Liver (tissue), 9 donors: ENCODE data around the gene DCT. TPM values are rescaled to one million over a fixed set of nuclear protein-coding genes. Genes with fewer than 3 reads are reported as not detected.

Experiments
- DNase-seq: peaks from one replicate; pipeline ENCODE4 v3.0.0-alpha.2; 2017; ENCODE audit warnings: low spot score
- H3K27ac ChIP-seq, 2 donors: one replicate each; pipeline ENCODE4 v1.7.0; 2013; ENCODE audit warnings: inconsistent platforms in 2 of 2, low read length in 2 of 2, control low read depth in 1 of 2, low read depth in 1 of 2, mild to moderate bottlenecking in 1 of 2
- H3K27me3 ChIP-seq, 4 donors: one replicate each; pipeline versions ENCODE4 v1.6.1 to v1.7.0; 2013; ENCODE audit warnings: low read length in 3 of 4, inconsistent platforms in 1 of 4, mild to moderate bottlenecking in 1 of 4, moderate library complexity in 1 of 4; ENCODE audit not compliant: control insufficient read depth in 4 of 4, insufficient read depth in 4 of 4
- H3K36me3 ChIP-seq, 4 donors: one replicate each; pipeline versions ENCODE4 v1.6.1 to v1.7.0; 2013; ENCODE audit warnings: low read length in 3 of 4, mild to moderate bottlenecking in 3 of 4, low read depth in 1 of 4, moderate library complexity in 1 of 4; ENCODE audit not compliant: control insufficient read depth in 4 of 4, insufficient read depth in 3 of 4
- H3K4me1 ChIP-seq, 4 donors: one replicate each; pipeline versions ENCODE4 v1.6.1 to v1.7.0; 2013; ENCODE audit warnings: low read length in 3 of 4, mild to moderate bottlenecking in 3 of 4, moderate library complexity in 1 of 4; ENCODE audit not compliant: control insufficient read depth in 4 of 4, insufficient read depth in 4 of 4
- H3K4me3 ChIP-seq, 3 donors: one replicate each; pipeline versions ENCODE4 v1.6.1 to v1.7.0; 2013; ENCODE audit warnings: low read length in 3 of 3, control low read depth in 1 of 3, low read depth in 1 of 3, mild to moderate bottlenecking in 1 of 3
- H3K9ac ChIP-seq, 2 donors: one replicate each; pipeline ENCODE4 v1.7.0; 2013; ENCODE audit warnings: low read length in 2 of 2, mild to moderate bottlenecking in 2 of 2, moderate library complexity in 2 of 2, control low read depth in 1 of 2, low read depth in 1 of 2
- H3K9me3 ChIP-seq, 4 donors: one replicate each; pipeline versions ENCODE4 v1.6.1 to v1.7.0; 2013; ENCODE audit warnings: low read length in 3 of 4; ENCODE audit not compliant: control insufficient read depth in 4 of 4
- EGR1 ChIP-seq, 2 donors: IDR thresholded peaks; 2 replicates each; pipeline ENCODE4 v1.6.1; 2016 to 2018; ENCODE audit warnings: antibody characterized with exemption in 2 of 2, low read depth in 2 of 2
- FOXA1 ChIP-seq: IDR thresholded peaks from 2 replicates; pipeline ENCODE4 v1.6.1; 2016; ENCODE audit warnings: antibody characterized with exemption
- FOXA2 ChIP-seq: IDR thresholded peaks from 2 replicates; pipeline ENCODE4 v1.6.1; 2016; ENCODE audit warnings: antibody characterized with exemption
- GABPA ChIP-seq, 2 donors: IDR thresholded peaks in 1 of 2; conservative IDR thresholded peaks in 1 of 2; 2 replicates each; pipeline ENCODE4 v1.6.1; 2016; ENCODE audit warnings: antibody characterized with exemption in 2 of 2, mild to moderate bottlenecking in 1 of 2, moderate library complexity in 1 of 2
- HNF4A ChIP-seq, 2 donors: conservative IDR thresholded peaks; 2 replicates each; pipeline ENCODE4 v1.6.1; 2016; ENCODE audit warnings: antibody characterized with exemption in 2 of 2, mild to moderate bottlenecking in 2 of 2
- HNF4G ChIP-seq: IDR thresholded peaks from 2 replicates; pipeline ENCODE4 v1.6.1; 2016; ENCODE audit warnings: antibody characterized with exemption
- JUND ChIP-seq, 2 donors: IDR thresholded peaks; 2 replicates each; pipeline ENCODE4 v1.6.1; 2016; ENCODE audit warnings: antibody characterized with exemption in 2 of 2
- NR2F2 ChIP-seq: IDR thresholded peaks from 2 replicates; pipeline ENCODE4 v1.6.1; 2016; ENCODE audit warnings: antibody characterized with exemption
- RAD21 ChIP-seq, 2 donors: IDR thresholded peaks; 2 replicates each; pipeline ENCODE4 v1.6.1; 2016; ENCODE audit warnings: antibody characterized with exemption in 2 of 2, mild to moderate bottlenecking in 2 of 2
- REST ChIP-seq: IDR thresholded peaks from 2 replicates; pipeline ENCODE4 v1.6.1; 2016; ENCODE audit warnings: antibody characterized with exemption, mild to moderate bottlenecking
- RXRA ChIP-seq, 2 donors: IDR thresholded peaks; 2 replicates each; pipeline ENCODE4 v1.6.1; 2017 to 2018; ENCODE audit warnings: antibody characterized with exemption in 2 of 2, mild to moderate bottlenecking in 1 of 2
- SP1 ChIP-seq: IDR thresholded peaks from 2 replicates; pipeline ENCODE4 v1.6.1; 2018; ENCODE audit warnings: antibody characterized with exemption, mild to moderate bottlenecking
- YY1 ChIP-seq: IDR thresholded peaks from 2 replicates; pipeline ENCODE4 v1.6.1; 2016; ENCODE audit warnings: antibody characterized with exemption, mild to moderate bottlenecking
- WGBS: extraction: QIAGEN DNeasy Blood & Tissue Kit; methylation state at CpG from one replicate; pipeline ENCODE4 v1.1.7; 2013; 5-methylcytosine and 5-hydroxymethylcytosine counted together
- polyA plus RNA-seq, 2 donors: library from polyadenylated mRNA; stranded (reverse) in 1 of 2; unstranded in 1 of 2; fragments of 200-250 nt in 1 of 2; fragments of >200 nt in 1 of 2; fragmentation: Nextera tagmentation in 1 of 2; extraction: Ambion mirVana in 1 of 2; gene quantifications; one replicate each; pipeline versions ENCODE4 v1.2.1 to v1.2.3, GENCODE V29; 2013 to 2015
- total RNA-seq, 2 donors: library from RNA; depleted of rRNA; stranded (reverse); fragments of >200 nt; gene quantifications; one replicate each; pipeline ENCODE4 v1.2.3, GENCODE V29; 2014
- TF ChIP-seq, protein P1 (sequence below): IDR thresholded peaks from 2 replicates; pipeline ENCODE4 v1.6.1; 2016; ENCODE audit warnings: antibody characterized with exemption
- TF ChIP-seq, protein P2 (sequence below): IDR thresholded peaks from 2 replicates; pipeline ENCODE4 v1.6.1; 2016; ENCODE audit warnings: antibody characterized with exemption
- TF ChIP-seq, protein P3 (sequence below): fragments of 150-350 bp; IDR thresholded peaks from 2 replicates; pipeline ENCODE4 v1.5.1; 2017; ENCODE audit warnings: improper control_type of control experiment, low read depth, low read length; ENCODE audit not compliant: missing input control
- TF ChIP-seq, protein P4 (sequence below): IDR thresholded peaks from 2 replicates; pipeline ENCODE4 v1.6.1; 2016; ENCODE audit warnings: antibody characterized with exemption
- donor health status: healthy.
- donor health status: healthy.
- donor health status: healthy.
- donor health status: healthy.
- donor health status: healthy.

The DCT gene
- total and polyA plus RNA-seq, 4 donors = 0.08 to 0.19 TPM; not detected in 2

GRCh38 chr13:94455414-94455813 lies 24.1 kb downstream of the DCT start:
- Histone ChIP-seq H3K9ac (no peak overlapping the region), H3K4me1 (no peaks in the 10 kb centered on the region), H3K9me3 (no peaks in the 10 kb centered on the region), H3K36me3 (no peaks in the 10 kb centered on the region), H3K4me3 (no peak overlapping the region), H3K27me3 (no peaks in the 10 kb centered on the region), H3K27ac (no peak overlapping the region)
- TF ChIP-seq FOXA1 (no peak), YY1 (no peak), NR2F2 (no peak), RAD21 (IDR thresholded peaks at IDR 0.05) (no peak), HNF4G (no peak), RXRA (IDR thresholded peaks at IDR 0.05) (peak in 1 of 2 donors; percentile 36), FOXA2 (peak; percentile 21), HNF4A (conservative IDR thresholded peaks at IDR 0.05) (peak; percentile 77 to 83), JUND (IDR thresholded peaks at IDR 0.05) (no peak), EGR1 (IDR thresholded peaks at IDR 0.05; ENCODE audit: low read depth in 2 of 2) (no peak), REST (no peak), SP1 (peak; percentile 49), GABPA (IDR thresholded peaks at IDR 0.05 in 1 of 2, conservative IDR thresholded peaks at IDR 0.05 in 1 of 2) (no peak)
- TF ChIP-seq, protein P1, sequence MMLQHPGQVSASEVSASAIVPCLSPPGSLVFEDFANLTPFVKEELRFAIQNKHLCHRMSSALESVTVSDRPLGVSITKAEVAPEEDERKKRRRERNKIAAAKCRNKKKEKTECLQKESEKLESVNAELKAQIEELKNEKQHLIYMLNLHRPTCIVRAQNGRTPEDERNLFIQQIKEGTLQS = no peak
- TF ChIP-seq, protein P2, sequence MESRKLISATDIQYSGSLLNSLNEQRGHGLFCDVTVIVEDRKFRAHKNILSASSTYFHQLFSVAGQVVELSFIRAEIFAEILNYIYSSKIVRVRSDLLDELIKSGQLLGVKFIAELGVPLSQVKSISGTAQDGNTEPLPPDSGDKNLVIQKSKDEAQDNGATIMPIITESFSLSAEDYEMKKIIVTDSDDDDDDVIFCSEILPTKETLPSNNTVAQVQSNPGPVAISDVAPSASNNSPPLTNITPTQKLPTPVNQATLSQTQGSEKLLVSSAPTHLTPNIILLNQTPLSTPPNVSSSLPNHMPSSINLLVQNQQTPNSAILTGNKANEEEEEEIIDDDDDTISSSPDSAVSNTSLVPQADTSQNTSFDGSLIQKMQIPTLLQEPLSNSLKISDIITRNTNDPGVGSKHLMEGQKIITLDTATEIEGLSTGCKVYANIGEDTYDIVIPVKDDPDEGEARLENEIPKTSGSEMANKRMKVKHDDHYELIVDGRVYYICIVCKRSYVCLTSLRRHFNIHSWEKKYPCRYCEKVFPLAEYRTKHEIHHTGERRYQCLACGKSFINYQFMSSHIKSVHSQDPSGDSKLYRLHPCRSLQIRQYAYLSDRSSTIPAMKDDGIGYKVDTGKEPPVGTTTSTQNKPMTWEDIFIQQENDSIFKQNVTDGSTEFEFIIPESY = no peak
- TF ChIP-seq, protein P3, sequence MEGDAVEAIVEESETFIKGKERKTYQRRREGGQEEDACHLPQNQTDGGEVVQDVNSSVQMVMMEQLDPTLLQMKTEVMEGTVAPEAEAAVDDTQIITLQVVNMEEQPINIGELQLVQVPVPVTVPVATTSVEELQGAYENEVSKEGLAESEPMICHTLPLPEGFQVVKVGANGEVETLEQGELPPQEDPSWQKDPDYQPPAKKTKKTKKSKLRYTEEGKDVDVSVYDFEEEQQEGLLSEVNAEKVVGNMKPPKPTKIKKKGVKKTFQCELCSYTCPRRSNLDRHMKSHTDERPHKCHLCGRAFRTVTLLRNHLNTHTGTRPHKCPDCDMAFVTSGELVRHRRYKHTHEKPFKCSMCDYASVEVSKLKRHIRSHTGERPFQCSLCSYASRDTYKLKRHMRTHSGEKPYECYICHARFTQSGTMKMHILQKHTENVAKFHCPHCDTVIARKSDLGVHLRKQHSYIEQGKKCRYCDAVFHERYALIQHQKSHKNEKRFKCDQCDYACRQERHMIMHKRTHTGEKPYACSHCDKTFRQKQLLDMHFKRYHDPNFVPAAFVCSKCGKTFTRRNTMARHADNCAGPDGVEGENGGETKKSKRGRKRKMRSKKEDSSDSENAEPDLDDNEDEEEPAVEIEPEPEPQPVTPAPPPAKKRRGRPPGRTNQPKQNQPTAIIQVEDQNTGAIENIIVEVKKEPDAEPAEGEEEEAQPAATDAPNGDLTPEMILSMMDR = no peak
- TF ChIP-seq, protein P4, sequence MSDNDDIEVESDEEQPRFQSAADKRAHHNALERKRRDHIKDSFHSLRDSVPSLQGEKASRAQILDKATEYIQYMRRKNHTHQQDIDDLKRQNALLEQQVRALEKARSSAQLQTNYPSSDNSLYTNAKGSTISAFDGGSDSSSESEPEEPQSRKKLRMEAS = no peak
- no peak for DNase-seq
- WGBS = 28% methylated on average over 2 of the region's 2 CpGs

DNA sequence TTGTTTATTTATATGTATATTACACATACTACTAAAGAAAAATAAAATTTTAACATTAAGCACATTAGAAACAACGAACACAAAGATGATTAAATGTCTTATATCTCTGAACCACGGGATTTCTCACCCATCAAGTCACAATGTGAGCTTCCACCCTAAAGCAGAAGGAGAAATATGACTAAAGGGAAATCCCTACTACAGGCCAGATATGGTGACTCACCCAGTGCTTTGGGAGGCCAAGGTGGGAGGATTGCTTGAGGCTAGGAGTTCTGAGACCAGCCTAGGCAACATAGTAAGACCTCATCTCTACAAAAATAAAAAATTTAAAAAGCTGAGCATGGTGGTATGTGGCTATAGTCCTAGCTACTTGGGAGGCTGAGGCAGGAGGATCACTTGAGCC lies 24.6 kb downstream of the DCT start:
- no peak overlapping the region for H3K27ac ChIP-seq
- no peaks in the 10 kb centered on the region for H3K4me1 ChIP-seq
- H3K9ac ChIP-seq = no peak overlapping the region
- H3K27me3 ChIP-seq = no peaks in the 10 kb centered on the region
- no peak for DNase-seq
- no peaks in the 10 kb centered on the region for H3K9me3 ChIP-seq
- no peaks in the 10 kb centered on the region for H3K36me3 ChIP-seq
- WGBS = 84% methylated on average over 2 of the region's 2 CpGs
- no peak overlapping the region for H3K4me3 ChIP-seq
- TF ChIP-seq NR2F2 (no peak), EGR1 (IDR thresholded peaks at IDR 0.05; ENCODE audit: low read depth in 2 of 2) (no peak), FOXA1 (no peak), SP1 (no peak), GABPA (IDR thresholded peaks at IDR 0.05 in 1 of 2, conservative IDR thresholded peaks at IDR 0.05 in 1 of 2) (no peak), RXRA (IDR thresholded peaks at IDR 0.05) (no peak), HNF4A (conservative IDR thresholded peaks at IDR 0.05) (no peak), REST (no peak), FOXA2 (no peak), YY1 (no peak)
- TF ChIP-seq, protein P4 = no peak
- TF ChIP-seq, protein P2 = no peak
